Smooth muscle cell of the umbilical artery (primary cell): ENCODE measurements around the gene POLR1D. TPM values are rescaled to one million over a fixed set of nuclear protein-coding genes. Genes with fewer than 3 reads are reported as not detected.

ENCODE experiments used
- total RNA-seq: library from RNA; depleted of rRNA; stranded (reverse); fragments of >200 nt; gene quantifications from 2 replicates; pipeline ENCODE4 v1.2.3, GENCODE V29; 2014

POLR1D gene, protein sequence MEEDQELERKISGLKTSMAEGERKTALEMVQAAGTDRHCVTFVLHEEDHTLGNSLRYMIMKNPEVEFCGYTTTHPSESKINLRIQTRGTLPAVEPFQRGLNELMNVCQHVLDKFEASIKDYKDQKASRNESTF
- 46.7 and 60.3 TPM in 2 replicates for total RNA-seq

DNA sequence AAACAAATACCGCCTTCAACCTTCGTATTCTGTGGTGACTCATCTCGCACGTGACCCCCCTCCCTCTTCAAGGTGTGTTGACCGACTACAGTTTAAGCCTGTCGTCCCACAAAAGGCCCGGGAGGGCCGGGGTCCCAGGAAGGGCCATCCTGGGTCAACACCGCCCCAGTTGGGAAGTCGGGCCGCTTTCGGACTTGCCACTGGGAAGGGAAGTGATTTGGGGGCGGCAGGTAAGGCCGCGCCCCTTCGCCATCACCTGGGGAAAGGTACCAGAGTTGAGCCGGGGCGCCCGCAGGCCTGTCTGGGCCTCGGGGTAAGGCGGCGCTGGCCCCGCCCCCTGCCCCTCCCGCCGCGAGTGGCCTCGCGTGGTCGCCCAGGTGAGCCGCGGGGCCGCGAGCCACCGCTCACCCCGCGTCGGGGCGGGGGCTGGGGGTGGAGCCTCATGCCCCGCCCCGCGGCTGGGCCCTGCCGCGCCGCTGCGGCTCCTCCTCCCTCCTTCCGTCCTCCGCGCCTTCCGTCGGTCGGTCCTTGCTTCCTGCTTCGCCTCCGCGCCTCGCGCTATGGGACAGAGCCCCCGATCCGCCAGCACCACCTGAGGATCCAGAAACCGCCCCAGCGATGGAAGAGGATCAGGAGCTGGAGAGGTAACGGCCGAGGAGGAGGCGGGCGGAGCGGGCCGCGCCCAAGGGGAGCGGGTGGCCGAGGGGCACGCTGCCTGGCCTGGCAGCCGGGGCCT, at the start of gene POLR1D:
Gene POLR1D, plus strand, starts transcription at position 527 of the 736 bp plus-strand sequence. Its CDS starts 92 bp downstream, at position 619.

DNA sequence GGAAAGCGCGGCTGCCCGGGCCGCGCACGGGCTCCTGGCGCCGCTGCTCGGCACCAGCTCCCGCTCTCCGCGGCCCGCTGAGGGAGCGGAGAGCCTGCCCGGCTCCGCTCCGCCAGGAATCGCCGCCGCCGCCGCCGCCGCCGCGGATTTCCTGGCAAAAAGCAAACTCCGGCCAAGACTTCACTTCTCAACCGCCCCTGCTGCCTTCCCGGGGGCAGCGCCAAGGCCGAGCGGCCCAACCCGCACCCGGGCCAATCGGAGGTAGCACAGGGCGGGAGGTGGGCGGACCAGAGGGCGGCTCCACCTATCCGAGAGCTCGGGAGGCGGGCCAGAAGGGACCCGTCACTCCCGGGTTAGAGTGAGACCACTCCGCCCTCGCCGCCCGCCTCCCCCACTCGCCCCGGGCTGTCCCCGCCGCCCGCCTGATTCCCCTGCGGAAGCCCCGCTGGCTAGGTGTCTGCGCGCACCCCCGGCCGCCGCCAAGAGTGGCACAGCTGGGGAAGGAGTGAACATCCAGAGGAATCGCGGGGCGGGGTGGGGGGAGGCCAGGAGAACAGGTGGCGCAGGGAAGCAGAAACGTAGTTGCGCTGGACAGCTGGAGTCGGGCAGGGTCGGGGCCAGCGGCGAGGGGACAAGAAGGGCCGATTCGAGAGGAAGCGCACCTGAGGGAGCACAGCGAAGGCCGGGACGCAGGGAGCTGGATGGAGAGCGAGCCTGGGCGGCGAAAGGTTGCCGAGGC, 1.1 kb upstream of the POLR1D start, which contains the start of gene LNX2:
Gene LNX2, minus strand, starts transcription at position 153 of the 739 bp plus-strand sequence. CDS start 38,826 bp downstream, outside the sequence.

Other genes starting within 250 kb of the POLR1D start
- gene GTF3A, start 197.3 kb upstream of the POLR1D start, total RNA-seq = 93.8 and 127 TPM in 2 replicates
- gene MTIF3, start 171.3 kb upstream of the POLR1D start, total RNA-seq = 39.4 and 50.2 TPM in 2 replicates
- 8.7 and 8.9 TPM in 2 replicates for gene LNX2, start 1.4 kb upstream of the POLR1D start, total RNA-seq
- not detected in 2 replicates for gene GSX1, start 170.6 kb downstream of the POLR1D start, total RNA-seq